Neural progenitor cell (in vitro differentiated cells): ENCODE data around the gene NCK2. TPM values are rescaled to one million over a fixed set of nuclear protein-coding genes. Genes with fewer than 3 reads are reported as not detected.

Experiments used
- DNase-seq: peaks from one replicate; pipeline ENCODE4 v3.0.0-alpha.2; 2016; ENCODE audit warnings: low spot score
- H2AFZ ChIP-seq: fragments of 200-600 bp; sonication (generic); replicated peaks from 2 replicates; pipeline ENCODE4 v1.6.1; 2016; ENCODE audit warnings: antibody characterized with exemption
- H3F3A ChIP-seq: fragments of 200-600 bp; sonication (generic); 2 replicates; pipeline ENCODE4 v1.6.1; 2016; ENCODE audit warnings: antibody characterized with exemption, low read depth
- H3K27ac ChIP-seq: fragments of 200-600 bp; sonication (generic); 2 replicates; pipeline ENCODE4 v1.5.1; 2016; ENCODE audit warnings: mild to moderate bottlenecking
- H3K27me3 ChIP-seq: fragments of 200-600 bp; sonication (generic); 2 replicates; pipeline ENCODE4 v1.6.1; 2016; ENCODE audit warnings: mild to moderate bottlenecking, moderate library complexity
- H3K36me3 ChIP-seq: fragments of 200-600 bp; sonication (generic); 2 replicates; pipeline ENCODE4 v1.5.1; 2016
- H3K4me1 ChIP-seq: fragments of 200-600 bp; sonication (generic); 2 replicates; pipeline ENCODE4 v1.6.1; 2016; ENCODE audit warnings: mixed run types
- H3K4me2 ChIP-seq: fragments of 200-600 bp; sonication (generic); 2 replicates; pipeline ENCODE4 v1.6.1; 2016
- H3K4me3 ChIP-seq: fragments of 200-600 bp; sonication (generic); 2 replicates; pipeline ENCODE4 v1.5.1; 2016
- H3K79me2 ChIP-seq: fragments of 200-600 bp; sonication (generic); 2 replicates; pipeline ENCODE4 v1.6.1; 2016; ENCODE audit warnings: low read depth
- H3K9ac ChIP-seq: fragments of 200-600 bp; sonication (generic); 2 replicates; pipeline ENCODE4 v1.6.1; 2016
- H3K9me3 ChIP-seq: fragments of 200-600 bp; sonication (generic); 2 replicates; pipeline ENCODE4 v1.5.1; 2016; ENCODE audit warnings: low read depth
- H4K20me1 ChIP-seq: fragments of 200-600 bp; sonication (generic); 2 replicates; pipeline ENCODE4 v1.6.1; 2016; ENCODE audit warnings: low read depth
- H3K27ac Mint-ChIP-seq: 3 replicates; pipeline ENCODE4 v1.8.0; 2021; ENCODE audit warnings: mixed read lengths
- H3K27me3 Mint-ChIP-seq: 2 replicates; pipeline ENCODE4 v1.8.0; 2022; ENCODE audit warnings: low read depth, mild to moderate bottlenecking, inconsistent platforms, moderate library complexity, mixed read lengths; ENCODE audit not compliant: insufficient read depth
- H3K36me3 Mint-ChIP-seq: 3 replicates; pipeline ENCODE4 v1.8.0; 2021; ENCODE audit warnings: mixed read lengths
- H3K4me1 Mint-ChIP-seq: 3 replicates; pipeline ENCODE4 v1.8.0; 2021; ENCODE audit warnings: mixed read lengths
- H3K4me3 Mint-ChIP-seq: 3 replicates; pipeline ENCODE4 v1.8.0; 2021; ENCODE audit warnings: mild to moderate bottlenecking, moderate library complexity, mixed read lengths
- H3K9me3 Mint-ChIP-seq: 3 replicates; pipeline ENCODE4 v1.8.0; 2020; ENCODE audit warnings: mixed read lengths
- CTCF ChIP-seq: fragments of 200-600 bp; sonication (generic); IDR thresholded peaks from 2 replicates; pipeline ENCODE4 v1.5.1; 2017; ENCODE audit warnings: antibody characterized with exemption, mild to moderate bottlenecking
- EZH2 ChIP-seq: fragments of 200-600 bp; sonication (generic); IDR thresholded peaks from 2 replicates; pipeline ENCODE4 v1.6.1; 2017; ENCODE audit warnings: antibody characterized with exemption, mild to moderate bottlenecking, moderate library complexity
- EZH2phosphoT487 ChIP-seq: fragments of 200-600 bp; sonication (generic); IDR thresholded peaks from 2 replicates; pipeline ENCODE4 v1.6.1; 2017; ENCODE audit warnings: antibody characterized with exemption
- total RNA-seq: library from RNA; depleted of rRNA; stranded (reverse); fragments of >200 nt; gene quantifications from 2 replicates; pipeline ENCODE4 v1.2.3, GENCODE V29; 2015; ENCODE audit warnings: low replicate concordance

Gene NCK2
- total RNA-seq, 1 donor from 2014 or later, result 26.2 TPM

GRCh38 chr2:105773568-105773967, 28.9 kb downstream of the NCK2 start:
- peaks cover 31% of the 10 kb centered on the region for H3K4me1 ChIP-seq
- no peak overlapping the region for H3K4me3 ChIP-seq
- Mint-ChIP-seq H3K4me3 (no peak overlapping the region), H3K27ac (no peak overlapping the region), H3K9me3 (peaks cover 2% of the 10 kb centered on the region), H3K27me3 (peaks cover 4% of the 10 kb centered on the region), H3K36me3 (peaks cover 10% of the 10 kb centered on the region), H3K4me1 (peaks cover 48% of the 10 kb centered on the region)
- H3K36me3 ChIP-seq, result no peaks in the 10 kb centered on the region
- H3F3A ChIP-seq, result peaks cover 6% of the 10 kb centered on the region
- H3K9ac ChIP-seq, result no peak overlapping the region
- peaks cover 97% of the 10 kb centered on the region for H4K20me1 ChIP-seq
- H3K27ac ChIP-seq, result no peak overlapping the region
- no peak overlapping the region for H2AFZ ChIP-seq
- H3K79me2 ChIP-seq, result peaks cover 98% of the 10 kb centered on the region
- no peaks in the 10 kb centered on the region for H3K9me3 ChIP-seq
- H3K4me2 ChIP-seq, result no peak overlapping the region
- no peak for DNase-seq
- no peaks in the 10 kb centered on the region for H3K27me3 ChIP-seq
- TF ChIP-seq CTCF (no peak), EZH2 (no peak), EZH2phosphoT487 (no peak)

GRCh38 chr2:105774781-105775337, 30.1 kb downstream of the NCK2 start:
- DNase-seq, result no peak
- Histone ChIP-seq H4K20me1 (peaks cover 97% of the 10 kb centered on the region), H3K4me3 (no peak overlapping the region), H3K9ac (no peak overlapping the region), H3F3A (peaks cover 6% of the 10 kb centered on the region), H2AFZ (no peak overlapping the region), H3K4me1 (peaks cover 22% of the 10 kb centered on the region), H3K9me3 (no peaks in the 10 kb centered on the region), H3K27ac (no peak overlapping the region), H3K36me3 (no peaks in the 10 kb centered on the region), H3K4me2 (no peak overlapping the region), H3K27me3 (no peaks in the 10 kb centered on the region), H3K79me2 (peaks cover 99% of the 10 kb centered on the region)
- no peak overlapping the region for H3K27ac Mint-ChIP-seq
- no peaks in the 10 kb centered on the region for H3K9me3 Mint-ChIP-seq
- TF ChIP-seq EZH2phosphoT487 (no peak), EZH2 (no peak), CTCF (no peak)
- no peak overlapping the region for H3K4me3 Mint-ChIP-seq
- peaks cover 4% of the 10 kb centered on the region for H3K27me3 Mint-ChIP-seq
- H3K36me3 Mint-ChIP-seq, result peaks cover 7% of the 10 kb centered on the region
- H3K4me1 Mint-ChIP-seq, result peaks cover 54% of the 10 kb centered on the region

GRCh38 chr2:105775809-105776559, 31.3 kb downstream of the NCK2 start:
- H3K36me3 Mint-ChIP-seq, result peaks cover 7% of the 10 kb centered on the region
- no peak overlapping the region for H3K27ac Mint-ChIP-seq
- TF ChIP-seq EZH2phosphoT487 (no peak), EZH2 (no peak), CTCF (no peak)
- H4K20me1 ChIP-seq, result peaks cover 100% of the 10 kb centered on the region
- no peaks in the 10 kb centered on the region for H3K9me3 Mint-ChIP-seq
- H3K36me3 ChIP-seq, result no peaks in the 10 kb centered on the region
- H3K4me1 Mint-ChIP-seq, result peaks cover 62% of the 10 kb centered on the region
- no peak overlapping the region for H3K4me3 ChIP-seq
- H3F3A ChIP-seq, result peaks cover 6% of the 10 kb centered on the region
- peaks cover 4% of the 10 kb centered on the region for H3K27me3 Mint-ChIP-seq
- H3K79me2 ChIP-seq, result peaks cover 99% of the 10 kb centered on the region
- no peak overlapping the region for H3K4me3 Mint-ChIP-seq
- H3K27me3 ChIP-seq, result no peaks in the 10 kb centered on the region
- H3K9ac ChIP-seq, result no peak overlapping the region
- peaks cover 22% of the 10 kb centered on the region for H3K4me1 ChIP-seq
- H3K27ac ChIP-seq, result no peak overlapping the region
- no peak for DNase-seq
- H3K9me3 ChIP-seq, result no peaks in the 10 kb centered on the region
- H2AFZ ChIP-seq, result no peak overlapping the region
- no peak overlapping the region for H3K4me2 ChIP-seq
